ENCODE measurements around the gene PARP8. TPM values are rescaled to one million over a fixed set of nuclear protein-coding genes. Genes with fewer than 3 reads are reported as not detected.

The PARP8 gene
- total RNA-seq, 4 donors from 2014 or later, result 12.0 to 34.7 (median 25.3) TPM

DNA sequence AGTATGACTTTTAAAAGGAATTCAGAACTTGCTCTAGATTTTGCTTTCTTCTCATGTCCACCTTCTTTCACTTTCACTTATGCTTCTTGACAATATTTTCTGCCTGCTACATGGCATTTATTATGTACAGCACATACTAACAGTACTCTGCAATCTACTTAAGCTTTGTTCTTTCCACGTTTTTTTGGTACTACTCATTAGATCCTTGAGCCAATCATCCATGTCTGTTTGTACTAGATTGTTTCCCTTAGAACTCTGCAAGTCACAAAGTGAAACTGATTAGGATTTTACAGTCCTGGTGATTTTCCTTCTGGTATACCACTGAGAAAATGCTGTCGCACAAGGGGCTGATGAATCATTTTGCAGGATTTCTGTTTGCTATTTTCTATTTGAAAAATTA is 78.3 kb downstream of the PARP8 start:
- Histone ChIP-seq H3K36me3 (no peaks in the 10 kb centered on the region), H3K9me3 (no peaks in the 10 kb centered on the region), H3K27ac (peak overlapping the region in 3 of 4 donors; percentile 6 to 14 (median 13)), H3K4me3 (peak overlapping the region in 2 of 4 donors; percentile 21 to 40), H3K4me1 (peaks cover 0 to 7% (median 3%) of the 10 kb centered on the region in 4 donors), H3K27me3 (no peaks in the 10 kb centered on the region)
- no peak for DNase-seq
- TF ChIP-seq POLR2A (IDR thresholded peaks at IDR 0.05), result no peak
- TF ChIP-seq, protein P1, sequence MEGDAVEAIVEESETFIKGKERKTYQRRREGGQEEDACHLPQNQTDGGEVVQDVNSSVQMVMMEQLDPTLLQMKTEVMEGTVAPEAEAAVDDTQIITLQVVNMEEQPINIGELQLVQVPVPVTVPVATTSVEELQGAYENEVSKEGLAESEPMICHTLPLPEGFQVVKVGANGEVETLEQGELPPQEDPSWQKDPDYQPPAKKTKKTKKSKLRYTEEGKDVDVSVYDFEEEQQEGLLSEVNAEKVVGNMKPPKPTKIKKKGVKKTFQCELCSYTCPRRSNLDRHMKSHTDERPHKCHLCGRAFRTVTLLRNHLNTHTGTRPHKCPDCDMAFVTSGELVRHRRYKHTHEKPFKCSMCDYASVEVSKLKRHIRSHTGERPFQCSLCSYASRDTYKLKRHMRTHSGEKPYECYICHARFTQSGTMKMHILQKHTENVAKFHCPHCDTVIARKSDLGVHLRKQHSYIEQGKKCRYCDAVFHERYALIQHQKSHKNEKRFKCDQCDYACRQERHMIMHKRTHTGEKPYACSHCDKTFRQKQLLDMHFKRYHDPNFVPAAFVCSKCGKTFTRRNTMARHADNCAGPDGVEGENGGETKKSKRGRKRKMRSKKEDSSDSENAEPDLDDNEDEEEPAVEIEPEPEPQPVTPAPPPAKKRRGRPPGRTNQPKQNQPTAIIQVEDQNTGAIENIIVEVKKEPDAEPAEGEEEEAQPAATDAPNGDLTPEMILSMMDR (IDR thresholded peaks at IDR 0.05), result no peak

DNA sequence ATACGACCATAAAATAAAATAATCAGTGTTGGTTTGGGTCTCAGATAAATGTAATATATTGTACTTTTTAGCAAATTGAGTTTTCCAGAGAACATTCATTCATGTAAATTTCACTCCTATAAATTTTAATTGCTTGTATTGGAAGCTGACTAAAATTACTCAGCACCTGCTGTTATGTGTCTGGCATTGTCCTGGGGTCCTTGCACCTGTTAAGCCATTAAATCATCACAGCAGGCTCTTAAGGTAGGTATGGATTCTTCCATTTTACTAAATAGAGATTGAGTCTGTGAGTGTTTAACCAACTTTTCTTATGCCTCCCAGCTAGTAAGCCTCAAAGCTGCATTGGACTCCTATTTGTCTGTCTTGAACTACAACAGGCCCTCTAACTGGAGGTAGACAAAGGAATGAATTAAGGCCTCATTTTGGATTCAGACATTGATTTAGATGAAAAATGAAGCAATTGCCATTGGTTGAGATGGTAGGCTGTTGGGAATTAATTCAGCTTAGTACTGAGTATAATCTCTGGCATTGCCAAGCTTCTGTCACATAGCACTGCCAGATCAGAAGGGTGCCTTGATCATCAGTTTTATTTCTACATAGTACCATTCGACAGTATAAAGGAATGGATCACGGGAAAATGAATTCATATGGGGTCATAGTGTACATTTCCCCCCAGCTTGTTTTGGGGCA is 78.9 kb downstream of the PARP8 start:
- Histone ChIP-seq H3K4me3 (peak overlapping the region in 2 of 4 donors; percentile 21 to 40), H3K27me3 (no peaks in the 10 kb centered on the region), H3K36me3 (no peaks in the 10 kb centered on the region), H3K9me3 (no peaks in the 10 kb centered on the region), H3K27ac (peak overlapping the region in 3 of 4 donors; percentile 6 to 14 (median 13)), H3K4me1 (peaks cover 0 to 11% (median 3%) of the 10 kb centered on the region in 4 donors)
- no peak for TF ChIP-seq POLR2A (IDR thresholded peaks at IDR 0.05)
- DNase-seq, result no peak

DNA sequence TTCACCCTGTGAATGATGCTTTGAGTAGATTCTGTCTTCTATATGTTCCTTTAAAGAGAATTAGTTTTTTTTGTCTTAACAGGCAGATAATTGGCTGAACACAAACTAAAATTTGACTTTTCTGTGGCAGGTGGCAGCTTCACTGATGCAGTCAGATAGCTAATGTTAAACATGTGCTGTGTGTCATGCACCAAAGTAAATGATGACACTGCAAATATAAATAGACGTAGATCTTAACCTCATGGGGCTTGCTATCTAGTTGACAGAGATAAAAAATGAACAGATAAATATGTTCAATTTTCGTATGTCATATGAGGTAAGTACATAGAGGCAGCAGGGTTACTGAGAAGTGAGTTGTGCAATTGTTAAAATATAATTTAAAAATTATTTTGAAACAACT is 82.7 kb downstream of the PARP8 start:
- Histone ChIP-seq H3K4me1 (peaks cover 0 to 8% (median 3%) of the 10 kb centered on the region in 4 donors), H3K27ac (peak overlapping the region in 1 of 4 donors; percentile 33), H3K36me3 (no peaks in the 10 kb centered on the region), H3K4me3 (no peak overlapping the region), H3K9me3 (no peaks in the 10 kb centered on the region), H3K27me3 (no peaks in the 10 kb centered on the region)
- DNase-seq, result no peak
- TF ChIP-seq, protein P1 (IDR thresholded peaks at IDR 0.05), result no peak
- TF ChIP-seq POLR2A (IDR thresholded peaks at IDR 0.05), result no peak

DNA sequence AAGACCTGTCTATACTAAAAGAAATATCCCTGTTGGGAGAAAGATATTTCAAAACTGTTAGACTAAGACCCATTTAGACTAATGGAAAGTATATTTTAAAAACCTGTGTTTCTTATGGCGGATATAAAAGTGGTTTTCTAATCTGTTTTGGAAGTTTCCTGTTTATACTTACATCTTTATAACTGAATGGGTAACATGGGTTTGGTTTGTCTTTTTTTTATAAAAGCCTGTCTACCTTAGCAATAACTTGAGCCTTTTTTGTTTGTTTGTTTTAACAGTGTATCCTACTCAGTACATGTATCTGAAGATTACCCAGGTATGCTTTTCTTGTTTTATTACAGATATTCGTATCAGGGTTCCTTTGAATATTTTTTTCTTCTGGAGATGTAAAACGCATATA is 83.4 kb downstream of the PARP8 start:
- TF ChIP-seq POLR2A (IDR thresholded peaks at IDR 0.05), result no peak
- TF ChIP-seq, protein P1 (IDR thresholded peaks at IDR 0.05), result no peak
- no peaks in the 10 kb centered on the region for H3K27me3 ChIP-seq
- peaks cover 0 to 6% (median 2%) of the 10 kb centered on the region in 4 donors for H3K4me1 ChIP-seq
- DNase-seq, result no peak
- H3K27ac ChIP-seq, result no peak overlapping the region
- no peaks in the 10 kb centered on the region for H3K9me3 ChIP-seq
- no peaks in the 10 kb centered on the region for H3K36me3 ChIP-seq
- H3K4me3 ChIP-seq, result no peak overlapping the region

DNA sequence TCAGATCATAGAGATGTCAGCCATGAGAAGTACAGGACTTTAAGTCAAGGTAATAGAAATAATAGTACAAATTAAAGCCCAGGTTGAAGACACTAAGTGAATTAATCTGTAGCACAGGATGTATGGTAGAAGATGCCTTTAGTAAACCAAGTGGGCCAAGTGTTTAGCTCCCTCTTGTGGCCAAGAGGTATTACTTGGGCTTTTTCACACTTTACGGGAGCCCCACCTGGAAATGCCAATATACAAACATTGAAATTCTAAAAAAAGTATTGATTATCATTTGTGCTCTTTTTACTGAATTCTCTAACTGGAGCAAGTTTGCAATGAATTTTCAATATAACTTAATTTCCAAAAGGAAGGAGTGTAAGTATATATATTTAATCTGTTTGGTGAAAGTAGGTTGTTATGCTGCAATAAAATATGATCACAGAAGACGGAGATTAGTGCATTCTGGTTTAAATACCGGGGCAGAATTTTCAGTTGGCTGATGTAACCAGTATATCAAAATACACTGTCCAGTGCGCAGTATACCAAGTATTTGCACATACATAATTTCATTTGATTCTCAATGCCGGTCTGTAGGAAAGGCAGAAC is 84.7 kb downstream of the PARP8 start:
- H3K27me3 ChIP-seq, result no peaks in the 10 kb centered on the region
- H3K9me3 ChIP-seq, result no peaks in the 10 kb centered on the region
- peak in 1 of 3 donors; percentile 72 for DNase-seq
- H3K36me3 ChIP-seq, result no peaks in the 10 kb centered on the region
- H3K4me3 ChIP-seq, result no peak overlapping the region
- TF ChIP-seq POLR2A (IDR thresholded peaks at IDR 0.05), result no peak
- TF ChIP-seq, protein P1 (IDR thresholded peaks at IDR 0.05), result peak; percentile 56 to 92 (median 80)
- no peak overlapping the region for H3K27ac ChIP-seq
- H3K4me1 ChIP-seq, result peaks cover 0 to 4% (median 0%) of the 10 kb centered on the region in 4 donors

DNA sequence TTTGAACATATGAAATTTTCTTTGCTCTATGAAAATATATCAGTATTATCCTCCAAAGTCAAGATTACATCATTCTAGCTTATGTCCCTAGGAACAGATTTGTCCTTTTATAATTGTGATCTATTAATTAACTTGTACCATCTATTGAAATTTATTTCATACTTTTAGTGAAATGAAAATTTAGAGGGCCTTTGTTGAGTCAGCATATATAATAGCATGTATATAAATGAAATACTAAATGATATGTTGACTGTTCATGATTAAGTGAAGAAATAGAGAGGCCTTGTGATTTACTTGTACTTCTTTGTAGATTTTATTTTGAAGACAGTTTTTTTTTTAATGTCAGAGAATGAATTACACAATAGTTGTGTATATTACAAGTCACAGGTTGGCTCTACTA is 86.4 kb downstream of the PARP8 start:
- TF ChIP-seq, protein P1 (IDR thresholded peaks at IDR 0.05), result no peak
- no peak for TF ChIP-seq POLR2A (IDR thresholded peaks at IDR 0.05)
- H3K4me3 ChIP-seq, result no peak overlapping the region
- H3K27ac ChIP-seq, result no peak overlapping the region
- no peak for DNase-seq
- H3K36me3 ChIP-seq, result no peaks in the 10 kb centered on the region
- no peaks in the 10 kb centered on the region for H3K9me3 ChIP-seq
- H3K4me1 ChIP-seq, result peaks cover 0 to 4% (median 0%) of the 10 kb centered on the region in 4 donors
- H3K27me3 ChIP-seq, result no peaks in the 10 kb centered on the region

All from Peyer's patch (tissue), 4 donors.